Measurements from ENCODE around the gene ARFIP2.
A peak's percentile ranks its signal among the peaks of the same experiment; 100 is the strongest.
"Not testable (repeated sequence)": the region's sequence is repeated elsewhere in the genome, so short reads cannot be mapped to it uniquely, and the experiment has no call there.

Gene ARFIP2, protein sequence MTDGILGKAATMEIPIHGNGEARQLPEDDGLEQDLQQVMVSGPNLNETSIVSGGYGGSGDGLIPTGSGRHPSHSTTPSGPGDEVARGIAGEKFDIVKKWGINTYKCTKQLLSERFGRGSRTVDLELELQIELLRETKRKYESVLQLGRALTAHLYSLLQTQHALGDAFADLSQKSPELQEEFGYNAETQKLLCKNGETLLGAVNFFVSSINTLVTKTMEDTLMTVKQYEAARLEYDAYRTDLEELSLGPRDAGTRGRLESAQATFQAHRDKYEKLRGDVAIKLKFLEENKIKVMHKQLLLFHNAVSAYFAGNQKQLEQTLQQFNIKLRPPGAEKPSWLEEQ

GRCh38 chr11:6481012-6481923, at the start of gene ARFIP2, which contains the start of gene TIMM10B:
ARFIP2 (minus strand) TSS chr11:6481331; CDS start chr11:6480421, 910 bp downstream.
TIMM10B (plus strand) TSS chr11:6481501; CDS start chr11:6481517, 16 bp downstream.
- peak; percentile 89 for DNase-seq

DNA sequence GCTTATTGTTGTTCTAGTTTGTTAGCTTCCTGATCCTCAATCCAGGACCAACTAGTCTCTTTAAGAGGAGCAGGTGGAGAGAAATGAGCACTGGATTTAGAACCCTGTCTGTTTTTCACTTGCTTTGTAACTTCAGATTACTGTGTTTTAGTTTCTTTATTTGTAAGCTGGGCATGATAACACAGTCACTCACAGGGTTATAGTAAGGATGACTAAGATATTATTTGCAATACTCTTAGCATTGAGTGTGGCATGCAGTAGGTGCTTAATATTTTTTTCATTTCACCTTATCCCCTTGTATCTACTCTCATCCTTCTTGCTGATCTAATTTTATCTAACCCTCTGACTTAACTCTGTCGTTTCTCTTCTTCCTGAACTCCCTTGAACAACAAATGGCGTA, 49.7 kb upstream of the ARFIP2 start:
- DNase-seq: no peak

DNA sequence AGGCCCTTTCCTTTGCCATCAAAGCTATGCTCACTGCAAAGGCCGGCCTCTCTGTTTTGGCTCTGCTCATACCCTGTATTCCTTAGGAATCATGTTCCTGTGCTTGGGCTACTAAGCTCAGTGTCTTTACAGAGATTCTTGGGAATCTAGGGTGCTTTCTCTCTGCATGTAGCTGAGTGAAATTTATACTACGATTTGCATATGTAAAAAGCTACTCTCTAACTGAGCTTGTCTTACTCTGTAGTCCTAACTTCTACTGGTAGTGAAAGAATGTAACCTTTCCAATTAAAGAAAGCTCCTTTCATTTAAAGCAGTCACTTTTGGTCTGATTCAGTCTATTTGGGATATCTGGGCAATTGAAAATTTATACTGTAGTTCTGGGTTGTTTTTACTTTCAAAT, 48.1 kb upstream of the ARFIP2 start:
- no peak for DNase-seq

GRCh38 chr11:6526411-6527135, 45.4 kb upstream of the ARFIP2 start:
- no peak for DNase-seq

DNA sequence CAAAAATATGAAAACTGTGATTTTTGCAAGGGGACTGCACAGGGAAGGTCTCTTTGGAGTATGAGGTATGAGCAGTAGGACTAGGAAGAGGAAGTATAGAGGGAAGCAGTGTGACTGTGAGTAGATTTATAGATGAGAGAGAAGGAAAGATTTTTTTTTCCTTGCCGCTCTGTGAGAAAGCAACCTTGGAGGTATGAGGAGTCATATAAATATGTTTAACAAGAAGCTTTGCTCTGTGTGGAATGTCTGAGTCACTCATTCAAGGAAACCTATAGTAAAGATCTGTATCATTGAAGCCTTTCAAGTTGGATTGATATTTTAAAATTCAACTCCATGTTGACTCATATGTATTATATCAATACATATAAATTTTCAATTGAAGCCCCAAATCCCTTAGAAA, 42.1 kb upstream of the ARFIP2 start:
- no peak for DNase-seq

DNA sequence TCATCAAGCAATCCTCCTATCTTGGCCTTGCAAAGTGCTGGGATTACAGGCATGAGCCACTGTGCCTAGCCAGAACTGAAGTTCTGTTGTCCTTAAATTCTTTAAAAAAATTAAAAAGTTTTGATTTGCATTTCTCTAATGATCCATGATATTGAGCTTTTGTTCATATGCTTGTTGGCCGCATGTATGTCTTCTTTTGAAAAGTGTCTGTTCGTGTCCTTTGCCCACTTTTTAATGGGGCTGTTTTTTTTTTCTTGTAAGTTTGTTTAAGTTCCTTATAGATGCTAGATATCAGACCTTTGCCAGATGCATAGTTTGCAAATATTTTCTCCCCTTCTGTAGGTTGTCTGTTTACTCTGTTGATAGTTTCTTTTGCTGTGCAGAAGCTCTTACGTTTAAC, 40.8 kb upstream of the ARFIP2 start:
- not testable (repeated sequence) for DNase-seq

DNA sequence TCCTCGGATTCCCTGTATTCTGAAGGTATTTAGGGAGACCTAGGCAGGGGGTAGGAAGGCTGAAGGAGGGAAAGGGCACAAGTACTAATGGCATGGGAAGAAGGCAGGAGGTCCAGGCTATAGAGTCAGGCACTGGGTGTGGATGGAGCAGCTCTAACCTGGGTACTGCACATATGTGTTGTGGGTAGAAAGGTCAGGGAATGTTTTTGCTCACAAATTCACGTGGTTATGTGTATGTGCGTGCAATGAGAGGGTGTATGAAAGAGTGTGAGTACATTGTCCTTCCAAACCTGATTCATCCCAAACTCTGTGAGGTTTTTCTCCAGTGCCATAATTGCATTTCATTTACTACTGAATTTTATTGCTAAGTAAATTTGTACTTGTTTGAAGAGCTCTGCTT, 39.1 kb upstream of the ARFIP2 start:
- no peak for DNase-seq

DNA sequence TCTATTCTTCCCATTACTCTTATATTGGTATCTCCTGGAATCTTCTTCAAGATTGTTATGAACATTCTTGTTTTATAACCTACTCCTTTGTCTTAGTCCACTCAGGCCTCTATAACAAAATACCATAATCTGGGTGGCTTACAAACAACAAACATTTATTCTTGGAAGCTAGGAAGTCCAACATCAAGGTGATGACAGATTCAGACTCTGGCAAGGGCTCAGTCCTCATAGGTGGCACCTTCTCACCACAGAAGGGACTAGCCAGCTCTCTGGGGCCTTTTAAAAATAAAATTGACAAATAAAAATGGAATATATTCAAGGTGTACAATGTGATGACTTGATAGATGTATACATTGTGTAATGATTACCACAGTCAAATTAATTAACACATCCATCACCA, 35.7 kb upstream of the ARFIP2 start:
- DNase-seq: no peak

- DNase-seq: no peak
These were observed 24.6 kb upstream of the ARFIP2 start for GRCh38 chr11:6505577-6506240.

- DNase-seq: no peak
These were observed 23.0 kb upstream of the ARFIP2 start for GRCh38 chr11:6504166-6504565.

DNA sequence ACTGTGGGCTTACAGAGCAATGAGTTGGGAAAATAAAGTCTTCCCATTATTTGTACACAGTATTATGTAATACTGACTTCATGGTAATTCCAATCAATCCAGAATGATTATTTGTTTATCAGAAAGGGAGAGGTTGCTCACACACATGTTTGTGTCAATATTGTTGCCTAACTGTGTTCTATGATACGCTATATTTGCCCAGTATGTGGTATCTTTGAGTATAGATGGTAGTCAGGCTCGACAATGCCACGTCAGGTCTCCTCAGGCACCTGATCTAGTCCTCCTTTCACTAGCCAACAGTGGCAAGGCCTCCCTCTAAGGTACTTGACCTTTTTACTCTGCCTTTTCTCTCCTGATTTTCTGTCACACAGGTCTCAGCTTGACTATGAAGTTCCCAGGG, 21.3 kb upstream of the ARFIP2 start:
- DNase-seq: no peak

DNA sequence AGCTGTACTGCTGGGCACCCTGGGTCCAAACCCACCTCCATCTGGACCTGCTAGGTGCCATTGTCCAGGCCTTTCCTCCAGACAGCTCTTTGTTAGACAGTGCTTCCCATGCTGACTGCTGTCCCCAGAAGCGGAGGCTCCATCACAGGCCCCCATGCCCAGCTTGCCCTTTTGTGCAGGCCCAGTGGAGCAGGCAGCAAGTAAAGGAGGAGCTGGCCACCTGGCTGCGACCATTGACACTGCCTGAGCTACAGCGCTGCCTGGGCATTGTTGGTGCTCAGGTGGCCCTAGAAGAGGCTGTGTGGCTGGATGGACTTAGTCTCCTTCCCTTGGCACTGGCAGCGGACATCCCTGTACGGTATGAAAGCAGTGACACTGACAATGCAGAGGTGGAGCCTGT, 17.4 kb upstream of the ARFIP2 start:
- no peak for DNase-seq

DNA sequence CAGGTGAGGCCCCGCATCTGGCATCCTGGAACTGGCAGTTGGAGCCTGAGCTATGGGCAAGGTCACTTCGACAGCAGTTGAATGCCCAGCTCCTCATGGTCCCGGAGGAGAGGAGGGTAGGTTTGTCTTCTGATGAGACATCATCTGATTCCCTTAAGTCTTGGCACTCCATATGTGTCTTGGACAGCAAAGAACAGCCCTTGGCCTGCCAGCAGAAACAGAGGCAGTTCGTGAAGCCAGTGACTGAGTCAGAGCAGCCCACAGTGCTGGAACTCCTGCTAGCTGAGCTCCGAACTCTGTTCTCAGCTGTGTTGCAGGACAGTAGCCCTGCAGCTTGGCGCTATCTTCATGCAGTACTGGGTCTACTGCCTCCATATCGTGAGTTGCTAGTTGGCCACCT, 17.0 kb upstream of the ARFIP2 start:
- DNase-seq: no peak

- DNase-seq: no peak
These were observed 16.1 kb upstream of the ARFIP2 start, which contains the start of gene DNHD1 for GRCh38 chr11:6497069-6497839. DNHD1 (plus strand) TSS chr11:6497280; CDS start chr11:6498216, 936 bp downstream.

- no peak for DNase-seq
These were observed 8.2 kb upstream of the ARFIP2 start for GRCh38 chr11:6489306-6489705.

GRCh38 chr11:6488821-6489220, 7.7 kb upstream of the ARFIP2 start:
- no peak for DNase-seq

DNA sequence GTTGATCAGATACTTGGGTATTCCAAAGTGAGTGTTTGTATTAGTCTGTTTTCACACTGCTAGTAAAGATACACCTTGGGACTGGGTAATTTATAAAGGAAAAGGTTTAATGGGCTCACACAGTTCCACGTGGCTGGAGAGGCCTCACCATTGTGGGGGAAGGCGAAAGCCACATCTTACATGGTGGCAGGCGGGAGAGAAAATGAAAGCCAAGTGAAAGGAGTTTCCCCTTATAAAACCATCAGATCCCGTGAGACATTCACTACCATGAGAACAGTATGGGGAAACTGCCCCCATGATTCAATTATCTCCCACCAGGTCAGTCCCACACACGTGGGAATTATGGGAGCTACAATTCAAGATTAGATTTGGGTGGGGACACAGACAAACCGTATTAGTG, 7.2 kb upstream of the ARFIP2 start:
- DNase-seq: no peak

GRCh38 chr11:6486938-6487337, 5.8 kb upstream of the ARFIP2 start:
- no peak for DNase-seq

DNA sequence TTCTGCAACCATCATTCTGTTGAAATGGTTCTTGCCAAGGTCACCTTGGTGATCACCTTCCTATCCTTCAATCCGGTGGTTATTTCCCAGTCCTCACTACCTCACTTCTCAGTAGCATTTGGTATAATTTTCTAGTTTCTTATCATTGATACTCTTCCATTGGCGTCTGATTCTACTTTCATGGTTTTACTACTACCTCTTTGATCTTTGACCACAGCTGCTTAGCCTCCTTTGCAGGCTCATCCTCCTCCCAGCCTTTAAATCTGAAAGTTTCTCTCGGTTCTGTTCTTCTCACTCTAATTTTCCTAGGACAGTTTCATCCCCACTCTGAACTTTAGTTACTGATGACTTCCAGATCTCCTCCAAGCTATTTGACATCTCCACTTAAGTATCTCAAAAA, 5.1 kb upstream of the ARFIP2 start:
- no peak for DNase-seq

DNA sequence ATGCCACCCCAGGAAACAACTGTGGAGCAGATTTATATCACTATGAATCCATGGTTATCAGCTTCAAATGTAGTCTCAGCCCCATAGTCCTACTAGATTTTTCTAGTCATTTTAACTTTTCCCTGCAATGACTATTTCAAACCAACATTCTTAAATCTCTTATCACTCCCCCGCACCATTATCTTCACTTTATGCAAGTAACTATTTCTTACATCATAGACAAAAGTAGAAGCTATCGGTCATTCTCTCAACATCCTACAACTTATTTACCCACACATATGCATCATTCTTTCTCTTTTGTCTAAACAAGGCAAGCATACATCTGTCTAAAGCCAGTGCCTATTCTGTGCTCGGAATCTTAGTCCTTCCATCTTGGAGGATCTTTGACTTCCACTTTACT, 4.5 kb upstream of the ARFIP2 start:
- DNase-seq: no peak

DNA sequence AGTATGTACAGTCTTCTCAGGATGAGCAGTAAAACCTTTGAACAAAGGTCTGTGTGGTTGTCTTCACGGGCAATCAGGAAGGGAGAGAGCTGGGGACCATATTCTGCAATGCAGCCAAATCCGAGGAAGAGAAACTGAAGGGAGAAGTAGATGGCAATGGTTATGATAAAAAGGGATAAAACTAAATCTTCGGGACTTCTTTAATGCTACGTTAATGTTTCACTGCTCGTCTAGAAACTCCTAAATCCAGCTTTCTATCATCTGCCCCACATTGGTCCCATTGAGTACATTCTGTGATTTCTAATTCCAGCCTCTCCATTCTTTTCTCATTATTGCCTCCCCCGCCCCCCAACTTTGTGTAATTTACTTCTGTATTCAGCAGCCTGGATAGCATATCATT, 1.9 kb upstream of the ARFIP2 start:
- no peak for DNase-seq

GRCh38 chr11:6482441-6482840, 1.3 kb upstream of the ARFIP2 start:
- no peak for DNase-seq

All from SIG-M5 (cell line).